DND-41 (cell line): ENCODE results near the gene PXMP4.

Source experiments
- CTCF ChIP-seq: IDR thresholded peaks from 2 replicates; pipeline ENCODE4 v1.5.1; 2012; ENCODE audit warnings: borderline replicate concordance, low read length, moderate library complexity, mild to moderate bottlenecking; ENCODE audit not compliant: poor library complexity, severe bottlenecking; ENCODE audit errors: extremely low read depth
- EZH2 ChIP-seq: IDR thresholded peaks from 3 replicates; pipeline ENCODE4 v1.6.1; 2012; ENCODE audit warnings: borderline replicate concordance, low read depth, mild to moderate bottlenecking, moderate library complexity, low read length, inconsistent platforms; ENCODE audit not compliant: severe bottlenecking

- TF ChIP-seq EZH2 = no peak
- TF ChIP-seq CTCF = no peak
These were observed 45.5 kb upstream of the PXMP4 start for GRCh38 chr20:33765592-33765991.
